Measurements from ENCODE around the gene SH3BP2. TPM values are rescaled to one million over a fixed set of nuclear protein-coding genes. Genes with fewer than 3 reads are reported as not detected.
A peak's percentile ranks its signal among the peaks of the same experiment; 100 is the strongest.

SH3BP2 gene
- total and polyA plus RNA-seq, 10 of the 15 experiments (the other 5 are each of a cell fraction or from before 2014, with no cell fraction given): 1.1 to 61.8 (median 23.9) TPM

- ChIA-PET POLR2A (no interaction called here), CTCF (interaction anchor here (1.0 kb wide), 1 partner anchor 69 kb away, joined by 3 read pairs; no protein-coding TSS in a partner anchor), RAD21 (ENCODE audit: unreplicated experiment) (interaction anchor here (1.0 to 1.1 kb wide), 2 partner anchors 46 to 47 kb away, joined by 3 to 4 read pairs; no protein-coding TSS in a partner anchor), SMC1A (ENCODE audit: uncharacterized antibody, unreplicated experiment) (interaction anchor here (0.6 to 1.4 kb wide), 2 partner anchors 103 to 957 kb away, joined by 3 to 4 read pairs; no protein-coding TSS in a partner anchor)
- Histone ChIP-seq H2AFZ (ENCODE audit: control insufficient read depth, low read depth, low read length) (no peak overlapping the region), H3K9me3 (replicated peaks; ENCODE audit: control insufficient read depth, insufficient read depth, low read length) (no peaks in the 10 kb centered on the region), H3K9ac (ENCODE audit: control insufficient read depth, insufficient read depth, low read length) (no peak overlapping the region), H3K79me2 (ENCODE audit: control insufficient read depth, insufficient read depth, low read length) (no peaks in the 10 kb centered on the region), H3K27ac (ENCODE audit: control insufficient read depth, insufficient read depth) (peak overlapping the region; percentile 41; the same call in 1 of the 2 replicates), H4K20me1 (ENCODE audit: control insufficient read depth, insufficient read depth) (no peaks in the 10 kb centered on the region), H3K27me3 (replicated peaks in 1 of 2; ENCODE audit: control insufficient read depth in 2 of 2, insufficient read depth in 2 of 2, low read length in 1 of 2) (no peaks in the 10 kb centered on the region), H3K4me3 (no peak overlapping the region), H3K36me3 (ENCODE audit: control insufficient read depth in 2 of 2, insufficient read depth in 2 of 2, low read length in 1 of 2) (peaks cover 15 to 22% of the 10 kb centered on the region in 2 experiments; a peak in 3 of 4 replicates), H3K4me1 (ENCODE audit: control insufficient read depth, insufficient read depth, low read length) (peaks cover 44% of the 10 kb centered on the region), H3K4me2 (ENCODE audit: control insufficient read depth, insufficient read depth) (peak overlapping the region; percentile 6; the same call in 1 of the 2 replicates)
- in situ Hi-C loops (cut with MboI): no loop called here
- no peak for ATAC-seq
- DNase-seq (ENCODE audit: low read depth, low spot score): no peak
- TF ChIP-seq CBFB (IDR thresholded peaks at IDR 0.05; ENCODE audit: low read depth) (no peak), SREBF2 (IDR thresholded peaks at IDR 0.05; ENCODE audit: low read length) (no peak), TAF1 (IDR thresholded peaks at IDR 0.05; ENCODE audit: borderline replicate concordance, low read depth, low read length) (no peak), BCL3 (IDR thresholded peaks at IDR 0.05; ENCODE audit: borderline replicate concordance, insufficient read depth, low read depth, low read length, poor library complexity, severe bottlenecking) (no peak), POLR2AphosphoS2 (IDR thresholded peaks at IDR 0.05; ENCODE audit: low read depth, low read length) (no peak), ZNF592 (IDR thresholded peaks at IDR 0.05) (no peak), ATF2 (IDR thresholded peaks at IDR 0.05; ENCODE audit: low read length) (no peak), LARP7 (IDR thresholded peaks at IDR 0.05) (no peak), GABPA (IDR thresholded peaks at IDR 0.05; ENCODE audit: low read depth) (no peak), TARDBP (IDR thresholded peaks at IDR 0.05; ENCODE audit: borderline replicate concordance) (no peak), RUNX3 (IDR thresholded peaks at IDR 0.05; ENCODE audit: low read length) (no peak), RAD21 (IDR thresholded peaks at IDR 0.05; ENCODE audit: insufficient read depth, low read depth, low read length) (no peak), POLR2A (IDR thresholded peaks at IDR 0.05; ENCODE audit: low read depth, low read length) (no peak)
- BruUV-seq (replicated peaks): no TSS peak
- intact Hi-C loops (cut with micrococcal nuclease; ENCODE audit: unreplicated experiment): no loop called here
- WGBS (ENCODE audit: insufficient coverage, insufficient replicate concordance, low lambda C conversion rate, missing lambda C conversion rate): 81% methylated on average over 16 of the region's 19 CpGs
- no peak for FAIRE-seq
These were observed 40.2 kb downstream of the SH3BP2 start for GRCh38 chr4:2832981-2833670.
